A673 (cell line): ENCODE data around the gene BPTF. TPM values are rescaled to one million over a fixed set of nuclear protein-coding genes. Genes with fewer than 3 reads are reported as not detected.

ENCODE experiments used
- BruUV-seq: library from RNA; stranded (reverse); fragments of 400-500 nt; replicated peaks from 2 replicates; lab custom pipeline; 2021; lab: Mats Ljungman, UMichigan
- CTCF ChIA-PET: fragments of 300-600 bp; sonication (Branson Sonifier 250); formaldehyde crosslinking; loops from one replicate; lab custom pipeline; 2022; ENCODE audit warnings: antibody characterized with exemption; lab: Charles Lee
- POLR2A ChIA-PET: fragments of 300-600 bp; sonication (Branson Sonifier 250); formaldehyde crosslinking; loops from one replicate; lab custom pipeline; 2022; ENCODE audit warnings: antibody characterized with exemption; ENCODE audit not compliant: low non-redundant PET; lab: Charles Lee
- DNase-seq: peaks from one replicate; pipeline ENCODE4 v3.0.0-alpha.2; 2015; ENCODE audit warnings: low spot score
- H3K27ac ChIP-seq: fragments of 200-600 bp; sonication (generic); 2 replicates; pipeline ENCODE4 v1.5.1; 2016; ENCODE audit warnings: mixed run types, low read depth, mild to moderate bottlenecking, mixed read lengths, antibody characterized with exemption, low read length; ENCODE audit not compliant: poor library complexity, severe bottlenecking
- H3K27me3 ChIP-seq: fragments of 200-600 bp; sonication (generic); replicated peaks from 2 replicates; pipeline ENCODE4 v1.6.1; 2017; ENCODE audit warnings: mixed run types, low read depth, mild to moderate bottlenecking, mixed read lengths, antibody characterized with exemption, low read length; ENCODE audit not compliant: insufficient read depth, poor library complexity
- H3K36me3 ChIP-seq: fragments of 200-600 bp; sonication (generic); 2 replicates; pipeline ENCODE4 v1.6.1; 2016; ENCODE audit warnings: mixed run types, mild to moderate bottlenecking, mixed read lengths, antibody characterized with exemption, low read length; ENCODE audit not compliant: insufficient read depth, poor library complexity, severe bottlenecking
- H3K4me1 ChIP-seq: fragments of 200-600 bp; sonication (generic); 2 replicates; pipeline ENCODE4 v1.6.1; 2017; ENCODE audit warnings: mixed run types, mild to moderate bottlenecking, mixed read lengths, antibody characterized with exemption, low read length; ENCODE audit not compliant: insufficient read depth, poor library complexity, severe bottlenecking
- H3K4me3 ChIP-seq: fragments of 200-600 bp; sonication (generic); 2 replicates; pipeline ENCODE4 v1.5.1; 2016; ENCODE audit warnings: low read depth, mixed run types, mild to moderate bottlenecking, mixed read lengths, low read length; ENCODE audit not compliant: poor library complexity, severe bottlenecking
- H3K9me3 ChIP-seq: fragments of 200-600 bp; sonication (generic); 2 replicates; pipeline ENCODE4 v1.6.1; 2016; ENCODE audit warnings: mixed run types, low read depth, mild to moderate bottlenecking, mixed read lengths, antibody characterized with exemption, low read length; ENCODE audit not compliant: poor library complexity, severe bottlenecking
- EZH2 ChIP-seq: fragments of 200-600 bp; sonication (generic); IDR thresholded peaks from 2 replicates; pipeline ENCODE4 v1.6.1; 2017; ENCODE audit warnings: borderline replicate concordance, low read depth, mild to moderate bottlenecking, mixed read lengths, antibody characterized with exemption, low read length; ENCODE audit not compliant: poor library complexity, severe bottlenecking
- intact Hi-C: fragments of 100-400 bp; cut with micrococcal nuclease; formaldehyde crosslinking; loops from one replicate; pipeline ENCODE4 v1.10.0; 2022; ENCODE audit not compliant: unreplicated experiment
- total RNA-seq: library from RNA; stranded (reverse); gene quantifications from 2 replicates; pipeline ENCODE4 v1.2.3, GENCODE V29; 2021
- TF ChIP-seq, protein P1 (sequence below): fragments of 300-800, 200-600 bp; sonication (generic); conservative IDR thresholded peaks from 2 replicates; pipeline ENCODE4 v1.5.1; 2017; ENCODE audit warnings: low read depth, mild to moderate bottlenecking, antibody characterized with exemption, low read length, moderate library complexity, mixed read lengths

The BPTF gene
- total RNA-seq, 1 experiment from 2014 or later, result 108 TPM

DNA sequence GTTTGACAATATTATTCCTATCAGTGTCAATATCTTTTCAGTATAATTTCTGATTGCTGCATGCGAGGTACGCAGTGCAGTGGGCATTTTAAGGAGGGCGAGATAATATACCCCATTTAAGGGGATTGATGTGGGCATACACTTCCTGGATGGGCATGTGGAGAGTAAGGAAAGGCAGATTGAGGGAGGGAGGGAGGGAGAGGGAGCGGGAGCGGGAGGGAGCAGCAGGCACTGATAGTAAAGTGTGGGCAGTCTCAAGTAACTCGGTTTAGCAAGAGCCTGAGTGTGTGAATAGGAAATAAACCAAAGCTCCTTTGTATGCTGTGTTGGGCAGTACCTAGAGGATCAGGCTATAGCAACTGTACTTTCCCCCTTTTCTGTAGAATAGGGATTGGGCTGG, 5.1 kb downstream of the BPTF start:
- no peaks in the 10 kb centered on the region for H3K27me3 ChIP-seq
- TF ChIP-seq EZH2, result no peak
- TF ChIP-seq, protein P1, sequence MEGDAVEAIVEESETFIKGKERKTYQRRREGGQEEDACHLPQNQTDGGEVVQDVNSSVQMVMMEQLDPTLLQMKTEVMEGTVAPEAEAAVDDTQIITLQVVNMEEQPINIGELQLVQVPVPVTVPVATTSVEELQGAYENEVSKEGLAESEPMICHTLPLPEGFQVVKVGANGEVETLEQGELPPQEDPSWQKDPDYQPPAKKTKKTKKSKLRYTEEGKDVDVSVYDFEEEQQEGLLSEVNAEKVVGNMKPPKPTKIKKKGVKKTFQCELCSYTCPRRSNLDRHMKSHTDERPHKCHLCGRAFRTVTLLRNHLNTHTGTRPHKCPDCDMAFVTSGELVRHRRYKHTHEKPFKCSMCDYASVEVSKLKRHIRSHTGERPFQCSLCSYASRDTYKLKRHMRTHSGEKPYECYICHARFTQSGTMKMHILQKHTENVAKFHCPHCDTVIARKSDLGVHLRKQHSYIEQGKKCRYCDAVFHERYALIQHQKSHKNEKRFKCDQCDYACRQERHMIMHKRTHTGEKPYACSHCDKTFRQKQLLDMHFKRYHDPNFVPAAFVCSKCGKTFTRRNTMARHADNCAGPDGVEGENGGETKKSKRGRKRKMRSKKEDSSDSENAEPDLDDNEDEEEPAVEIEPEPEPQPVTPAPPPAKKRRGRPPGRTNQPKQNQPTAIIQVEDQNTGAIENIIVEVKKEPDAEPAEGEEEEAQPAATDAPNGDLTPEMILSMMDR, result no peak
- no peak for DNase-seq
- no peaks in the 10 kb centered on the region for H3K9me3 ChIP-seq
- H3K4me3 ChIP-seq, result no peak overlapping the region
- peaks cover 21% of the 10 kb centered on the region for H3K4me1 ChIP-seq
- CTCF ChIA-PET, result no interaction called here
- POLR2A ChIA-PET, result no interaction called here
- no peak overlapping the region for H3K27ac ChIP-seq
- no TSS peak for BruUV-seq
- intact Hi-C loops, result no loop called here
- H3K36me3 ChIP-seq, result peaks cover 4% of the 10 kb centered on the region

DNA sequence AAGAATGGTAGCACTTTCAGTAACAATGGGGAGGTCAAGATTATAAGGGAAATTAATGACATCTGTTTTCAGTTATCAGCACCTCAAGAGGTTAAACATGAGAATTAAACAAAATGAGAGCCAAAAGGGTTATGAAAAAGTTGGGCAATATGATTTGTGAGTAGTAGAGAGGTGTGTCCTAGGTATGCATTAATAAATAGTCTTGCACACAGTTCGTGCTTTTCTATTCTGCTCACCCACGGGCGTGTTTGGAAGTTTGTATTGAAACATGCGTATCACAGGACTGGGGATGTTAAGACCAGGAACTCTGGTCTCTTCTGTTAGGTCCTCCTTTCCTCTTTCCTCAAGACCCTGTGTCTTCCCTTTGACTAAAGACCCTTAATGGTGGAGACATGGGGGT, 6.0 kb downstream of the BPTF start:
- no TSS peak for BruUV-seq
- no peaks in the 10 kb centered on the region for H3K9me3 ChIP-seq
- CTCF ChIA-PET, result no interaction called here
- no peak overlapping the region for H3K27ac ChIP-seq
- H3K4me3 ChIP-seq, result no peak overlapping the region
- peaks cover 21% of the 10 kb centered on the region for H3K4me1 ChIP-seq
- no peaks in the 10 kb centered on the region for H3K27me3 ChIP-seq
- POLR2A ChIA-PET, result no interaction called here
- TF ChIP-seq, protein P1, result no peak
- no peak for TF ChIP-seq EZH2
- H3K36me3 ChIP-seq, result peaks cover 4% of the 10 kb centered on the region
- no peak for DNase-seq
- intact Hi-C loops, result no loop called here

DNA sequence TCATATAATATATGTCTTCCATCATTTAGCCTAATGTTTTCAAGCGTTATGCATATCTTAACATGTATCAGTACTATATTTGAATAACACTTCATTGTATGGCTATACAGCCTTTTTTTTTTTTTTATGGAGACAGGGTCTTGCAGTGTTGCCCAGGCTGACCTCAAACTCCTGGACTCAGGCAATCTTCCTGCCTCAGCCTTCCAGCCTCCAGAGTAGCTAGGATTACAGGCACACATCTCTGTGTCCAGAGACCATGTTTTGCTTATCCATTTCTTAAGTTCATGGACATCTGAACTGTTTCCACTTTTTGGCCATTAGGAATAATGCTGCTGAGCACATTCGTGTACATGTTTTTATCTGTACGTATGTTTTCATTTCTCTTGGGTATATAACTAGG, 7.8 kb downstream of the BPTF start:
- TF ChIP-seq EZH2, result no peak
- TF ChIP-seq, protein P1, result no peak
- intact Hi-C loops, result no loop called here
- DNase-seq, result no peak
- Histone ChIP-seq H3K4me3 (no peak overlapping the region), H3K27ac (no peak overlapping the region), H3K9me3 (no peaks in the 10 kb centered on the region), H3K36me3 (peaks cover 4% of the 10 kb centered on the region), H3K27me3 (no peaks in the 10 kb centered on the region), H3K4me1 (peaks cover 16% of the 10 kb centered on the region)
- no TSS peak for BruUV-seq
- CTCF ChIA-PET, result no interaction called here
- POLR2A ChIA-PET, result no interaction called here
